Esophagus (tissue), 2 donors: ENCODE measurements around the gene XPNPEP3. TPM values are rescaled to one million over a fixed set of nuclear protein-coding genes. Genes with fewer than 3 reads are reported as not detected.
"Not testable (repeated sequence)": the region's sequence is repeated elsewhere in the genome, so short reads cannot be mapped to it uniquely, and the experiment has no call there.

Source experiments
- H3K27ac ChIP-seq, 2 donors: one replicate each; pipeline ENCODE4 v1.5.1; 2013; ENCODE audit warnings: low read depth in 2 of 2, mild to moderate bottlenecking in 2 of 2, inconsistent platforms in 1 of 2, low read length in 1 of 2, moderate library complexity in 1 of 2
- H3K27me3 ChIP-seq, 2 donors: one replicate each; pipeline ENCODE4 v1.6.1; 2013; ENCODE audit warnings: low read length in 2 of 2, control low read depth in 1 of 2, mild to moderate bottlenecking in 1 of 2; ENCODE audit not compliant: insufficient read depth in 2 of 2, control insufficient read depth in 1 of 2
- H3K36me3 ChIP-seq, 2 donors: one replicate each; pipeline ENCODE4 v1.6.1; 2013; ENCODE audit warnings: low read length in 1 of 2; ENCODE audit not compliant: control insufficient read depth in 2 of 2, insufficient read depth in 2 of 2
- H3K4me1 ChIP-seq, 2 donors: one replicate each; pipeline ENCODE4 v1.6.1; 2013; ENCODE audit warnings: low read length in 1 of 2; ENCODE audit not compliant: control insufficient read depth in 2 of 2, insufficient read depth in 2 of 2
- H3K4me3 ChIP-seq, 2 donors: one replicate each; pipeline ENCODE4 v1.5.1; 2013; ENCODE audit warnings: low read length in 2 of 2, mild to moderate bottlenecking in 2 of 2, low read depth in 1 of 2, moderate library complexity in 1 of 2
- H3K9me3 ChIP-seq, 2 donors: one replicate each; pipeline ENCODE4 v1.6.1; 2013; ENCODE audit warnings: mild to moderate bottlenecking in 2 of 2, low read depth in 1 of 2, low read length in 1 of 2, moderate library complexity in 1 of 2; ENCODE audit not compliant: control insufficient read depth in 2 of 2, insufficient read depth in 1 of 2
- WGBS, 2 donors: extraction: QIAGEN DNeasy Blood & Tissue Kit; methylation state at CpG; one replicate each; pipeline ENCODE4 v1.1.7; 2013; 5-methylcytosine and 5-hydroxymethylcytosine counted together
- polyA plus RNA-seq, 2 donors: library from polyadenylated mRNA; stranded (reverse); fragments of 200-250 nt; gene quantifications; one replicate each; pipeline ENCODE4 v1.2.3, GENCODE V29; 2013
- donor health status: healthy with polysubstance abuse.
- donor health status: Bipolar disorder and iron deficiency.

XPNPEP3 gene
- polyA plus RNA-seq, 2 donors = 2.6 to 9.3 TPM

GRCh38 chr22:40912987-40913386 is 56.0 kb downstream of the XPNPEP3 start:
- 94 to 95% methylated on average over 6 of the region's 6 CpGs for WGBS, 2 donors
- not testable (repeated sequence) for H3K4me1 ChIP-seq, H3K27me3 ChIP-seq, H3K36me3 ChIP-seq, H3K9me3 ChIP-seq, H3K4me3 ChIP-seq, H3K27ac ChIP-seq

- H3K4me1 ChIP-seq = no peaks in the 10 kb centered on the region
- WGBS, 2 donors = 63 to 75% methylated on average over 5 of the region's 5 CpGs
Observed at GRCh38 chr22:40919446-40919845, 62.5 kb downstream of the XPNPEP3 start.

GRCh38 chr22:40920526-40920925 is 63.6 kb downstream of the XPNPEP3 start:
- Histone ChIP-seq H3K36me3 (peaks cover 0 to 9% of the 10 kb centered on the region in 2 donors), H3K27me3 (no peaks in the 10 kb centered on the region), H3K4me3 (no peak overlapping the region), H3K27ac (no peak overlapping the region), H3K4me1 (no peaks in the 10 kb centered on the region), H3K9me3 (no peaks in the 10 kb centered on the region)
- WGBS, 2 donors = 91 to 93% methylated on average over 9 of the region's 9 CpGs

More at GRCh38 chr22:40919446-40919845, 62.5 kb downstream of the XPNPEP3 start:
- Histone ChIP-seq H3K4me3 (no peak overlapping the region), H3K36me3 (peaks cover 0 to 6% of the 10 kb centered on the region in 2 donors), H3K27ac (no peak overlapping the region), H3K27me3 (no peaks in the 10 kb centered on the region), H3K9me3 (no peaks in the 10 kb centered on the region)

GRCh38 chr22:40922484-40923303 is 65.7 kb downstream of the XPNPEP3 start:
- peaks cover 0 to 11% of the 10 kb centered on the region in 2 donors for H3K36me3 ChIP-seq
- H3K4me1 ChIP-seq = no peaks in the 10 kb centered on the region
- no peak overlapping the region for H3K4me3 ChIP-seq
- H3K9me3 ChIP-seq = no peaks in the 10 kb centered on the region
- no peaks in the 10 kb centered on the region for H3K27me3 ChIP-seq
- no peak overlapping the region for H3K27ac ChIP-seq
- WGBS, 2 donors = 60% methylated on average over 5 of the region's 5 CpGs

- 85 to 97% methylated on average over 1 of the region's 1 CpG for WGBS, 2 donors
- Histone ChIP-seq H3K4me3 (no peak overlapping the region), H3K9me3 (no peaks in the 10 kb centered on the region), H3K27ac (no peak overlapping the region), H3K4me1 (no peaks in the 10 kb centered on the region), H3K36me3 (peaks cover 2 to 5% of the 10 kb centered on the region in 2 donors), H3K27me3 (no peaks in the 10 kb centered on the region)
Observed at GRCh38 chr22:40928657-40929056, 71.7 kb downstream of the XPNPEP3 start.

- Histone ChIP-seq H3K27ac (no peak overlapping the region), H3K4me1 (no peaks in the 10 kb centered on the region), H3K9me3 (no peaks in the 10 kb centered on the region), H3K36me3 (peaks cover 0 to 2% of the 10 kb centered on the region in 2 donors), H3K4me3 (no peak overlapping the region), H3K27me3 (no peaks in the 10 kb centered on the region)
- 94 to 97% methylated on average over 2 of the region's 2 CpGs for WGBS, 2 donors
Observed at GRCh38 chr22:40932396-40932795, 75.4 kb downstream of the XPNPEP3 start.

GRCh38 chr22:40939202-40939601 is 82.3 kb downstream of the XPNPEP3 start:
- no peaks in the 10 kb centered on the region for H3K36me3 ChIP-seq
- no peak overlapping the region for H3K27ac ChIP-seq
- no peaks in the 10 kb centered on the region for H3K4me1 ChIP-seq
- 84 to 86% methylated on average over 2 of the region's 2 CpGs for WGBS, 2 donors
- no peak overlapping the region for H3K4me3 ChIP-seq
- H3K9me3 ChIP-seq = no peaks in the 10 kb centered on the region
- H3K27me3 ChIP-seq = no peaks in the 10 kb centered on the region

- 0 to 1% methylated on average over 76 to 86 of the region's 86 CpGs for WGBS, 2 donors
- H3K9me3 ChIP-seq = no peaks in the 10 kb centered on the region
- H3K36me3 ChIP-seq = no peaks in the 10 kb centered on the region
- H3K4me1 ChIP-seq = no peaks in the 10 kb centered on the region
- peak within 1 kb of the TSS; percentile 94 to 96 for H3K27ac ChIP-seq
- H3K27me3 ChIP-seq = no peaks in the 10 kb centered on the region
- peak within 1 kb of the TSS; percentile 83 to 87 for H3K4me3 ChIP-seq
Observed at GRCh38 chr22:40950962-40951794, 94.2 kb downstream of the XPNPEP3 start, which contains the start of gene RBX1. RBX1 (plus strand) TSS chr22:40951378; CDS start chr22:40951399, 21 bp downstream.

- H3K4me1 ChIP-seq = no peaks in the 10 kb centered on the region
- peak overlapping the region; percentile 64 to 83 for H3K4me3 ChIP-seq
- 5% methylated on average over 19 to 21 of the region's 21 CpGs for WGBS, 2 donors
- H3K27ac ChIP-seq = peak overlapping the region; percentile 94 to 96
- H3K9me3 ChIP-seq = no peaks in the 10 kb centered on the region
- no peaks in the 10 kb centered on the region for H3K36me3 ChIP-seq
- H3K27me3 ChIP-seq = no peaks in the 10 kb centered on the region
Observed at GRCh38 chr22:40951795-40952605, 95.1 kb downstream of the XPNPEP3 start.
